Measurements from ENCODE around the gene SERPINA6. TPM values are rescaled to one million over a fixed set of nuclear protein-coding genes. Genes with fewer than 3 reads are reported as not detected.

The SERPINA6 gene
- total RNA-seq, 4 donors from 2014 or later, result not detected

DNA sequence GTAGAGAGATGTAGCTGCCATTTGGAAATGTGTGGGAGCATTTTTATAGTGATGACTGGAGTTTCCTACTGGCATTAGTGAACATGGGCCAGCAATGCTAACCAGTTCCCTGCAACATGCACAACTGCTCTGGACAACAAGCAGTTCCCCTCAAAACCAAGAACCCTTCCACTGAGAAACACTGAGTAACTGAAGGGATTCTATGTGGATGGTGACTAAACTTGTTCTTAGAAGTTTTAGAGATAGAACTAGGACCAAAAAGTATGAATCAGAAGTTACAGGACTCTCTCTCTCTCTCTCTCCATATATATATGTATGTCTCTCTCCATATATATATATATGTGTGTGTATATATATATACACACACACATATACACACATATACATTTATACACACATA is 38.0 kb downstream of the SERPINA6 start:
- TF ChIP-seq, protein P1, sequence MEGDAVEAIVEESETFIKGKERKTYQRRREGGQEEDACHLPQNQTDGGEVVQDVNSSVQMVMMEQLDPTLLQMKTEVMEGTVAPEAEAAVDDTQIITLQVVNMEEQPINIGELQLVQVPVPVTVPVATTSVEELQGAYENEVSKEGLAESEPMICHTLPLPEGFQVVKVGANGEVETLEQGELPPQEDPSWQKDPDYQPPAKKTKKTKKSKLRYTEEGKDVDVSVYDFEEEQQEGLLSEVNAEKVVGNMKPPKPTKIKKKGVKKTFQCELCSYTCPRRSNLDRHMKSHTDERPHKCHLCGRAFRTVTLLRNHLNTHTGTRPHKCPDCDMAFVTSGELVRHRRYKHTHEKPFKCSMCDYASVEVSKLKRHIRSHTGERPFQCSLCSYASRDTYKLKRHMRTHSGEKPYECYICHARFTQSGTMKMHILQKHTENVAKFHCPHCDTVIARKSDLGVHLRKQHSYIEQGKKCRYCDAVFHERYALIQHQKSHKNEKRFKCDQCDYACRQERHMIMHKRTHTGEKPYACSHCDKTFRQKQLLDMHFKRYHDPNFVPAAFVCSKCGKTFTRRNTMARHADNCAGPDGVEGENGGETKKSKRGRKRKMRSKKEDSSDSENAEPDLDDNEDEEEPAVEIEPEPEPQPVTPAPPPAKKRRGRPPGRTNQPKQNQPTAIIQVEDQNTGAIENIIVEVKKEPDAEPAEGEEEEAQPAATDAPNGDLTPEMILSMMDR (IDR thresholded peaks at IDR 0.05; ENCODE audit: low read depth), result no peak

DNA sequence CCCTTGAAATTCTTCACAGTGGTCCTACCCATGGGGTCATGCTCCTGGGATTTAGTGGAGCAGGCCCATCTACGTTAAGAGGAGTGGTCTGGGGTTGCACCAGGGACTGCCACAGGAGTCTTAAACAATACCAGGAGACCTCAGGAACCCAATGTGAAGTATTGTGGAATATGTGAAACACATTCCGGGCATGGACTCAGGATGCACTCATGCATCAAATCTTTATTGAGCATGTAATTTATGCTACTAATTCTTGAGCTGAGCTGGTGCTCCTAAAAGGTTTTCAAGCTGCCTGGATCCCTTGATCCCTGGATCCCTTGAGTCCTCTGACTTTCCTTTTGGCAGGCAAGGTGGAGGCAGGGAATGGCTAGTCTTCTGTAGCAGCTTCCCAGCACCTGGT is 38.9 kb downstream of the SERPINA6 start:
- TF ChIP-seq, protein P1 (IDR thresholded peaks at IDR 0.05; ENCODE audit: low read depth), result no peak

DNA sequence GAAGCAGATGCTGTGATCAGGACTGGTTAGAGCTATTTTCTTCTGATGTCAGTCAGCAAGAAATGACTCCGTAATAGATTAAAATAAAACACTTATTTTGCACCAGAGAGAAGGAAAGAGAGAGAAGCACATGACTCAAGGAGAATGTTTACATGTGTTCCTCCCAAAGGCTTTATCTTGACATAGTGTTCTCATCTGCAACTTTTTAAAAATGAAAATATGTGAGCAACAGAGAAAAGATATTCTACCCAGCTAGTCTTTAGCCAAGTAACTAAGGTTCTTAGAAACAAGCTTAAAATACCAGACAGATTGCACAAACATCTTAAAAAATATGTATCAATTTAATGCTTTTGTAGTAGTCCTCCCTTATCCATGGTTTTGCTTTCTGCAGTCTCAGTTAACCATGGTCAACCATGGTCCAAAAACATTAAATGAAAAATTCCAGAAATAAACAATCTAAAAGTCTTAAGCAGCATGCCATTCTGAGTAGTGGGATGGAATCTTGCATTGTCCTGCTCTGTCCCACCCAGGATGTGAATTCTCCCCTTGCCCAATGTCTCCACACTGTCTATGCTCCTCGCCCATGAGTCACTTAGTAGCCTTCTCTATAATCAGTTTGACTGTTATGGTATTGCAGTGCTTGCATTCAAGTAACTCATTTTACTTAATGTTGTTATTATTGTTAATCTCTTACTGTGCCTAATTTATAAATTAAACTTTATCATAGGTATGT is 40.0 kb downstream of the SERPINA6 start:
- TF ChIP-seq, protein P1 (IDR thresholded peaks at IDR 0.05; ENCODE audit: low read depth), result no peak

DNA sequence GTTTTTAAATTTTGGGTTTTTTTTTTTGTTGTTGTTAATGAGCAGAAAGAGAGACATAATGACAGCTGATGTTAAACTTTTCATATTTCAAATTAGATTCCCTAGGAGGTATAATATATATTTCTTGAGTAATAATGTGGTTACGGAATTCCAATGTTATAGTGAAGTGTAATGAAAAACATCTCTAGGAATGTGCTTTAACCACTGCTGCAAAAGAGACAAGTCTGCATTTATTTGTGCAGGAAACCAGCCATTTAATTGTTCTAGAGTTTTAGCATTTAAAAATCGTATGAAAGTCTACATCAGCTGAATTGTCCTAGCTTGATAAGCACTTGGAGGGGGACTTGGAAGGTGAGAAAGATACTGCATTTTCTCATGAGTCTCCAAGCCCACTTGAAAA is 44.4 kb downstream of the SERPINA6 start:
- TF ChIP-seq, protein P1 (IDR thresholded peaks at IDR 0.05; ENCODE audit: low read depth), result no peak

DNA sequence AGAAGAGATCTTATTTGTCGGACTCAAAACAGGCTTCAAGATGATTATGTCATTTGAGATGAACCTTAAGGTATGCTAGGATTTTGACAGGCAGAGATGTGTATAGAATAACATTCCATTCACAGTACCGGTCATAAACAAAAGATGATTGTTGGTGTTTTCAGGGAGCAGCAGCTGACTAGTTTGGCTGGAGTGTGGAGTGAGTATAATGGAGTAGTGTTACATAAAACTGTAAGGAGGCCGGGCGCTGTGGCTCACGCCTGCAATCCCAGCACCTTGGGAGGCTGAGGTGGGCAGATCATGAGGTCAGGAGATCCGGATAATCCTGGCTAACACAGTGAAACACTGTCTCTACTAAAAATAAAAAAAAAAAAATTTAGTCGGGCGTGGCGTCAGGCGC is 54.0 kb downstream of the SERPINA6 start:
- TF ChIP-seq, protein P1 (IDR thresholded peaks at IDR 0.05; ENCODE audit: low read depth), result no peak

DNA sequence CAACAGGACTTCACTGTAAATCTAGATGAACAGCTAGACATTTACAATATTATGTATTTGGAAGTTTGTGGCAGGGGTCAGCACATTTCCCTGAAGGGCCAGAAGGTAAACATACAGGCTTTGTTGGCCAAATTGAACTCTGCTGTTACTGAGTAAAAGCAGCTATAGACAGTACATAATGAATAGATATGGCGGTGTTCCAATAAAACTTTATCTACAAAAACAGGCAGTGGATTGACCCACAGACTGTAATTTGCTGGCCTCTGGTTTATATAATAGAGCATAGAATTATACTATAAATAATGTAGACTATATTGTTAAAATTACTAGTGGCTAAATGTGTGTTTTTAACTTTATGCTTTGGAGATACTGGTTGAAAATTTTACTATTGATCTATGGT is 55.8 kb downstream of the SERPINA6 start:
- TF ChIP-seq, protein P1 (IDR thresholded peaks at IDR 0.05; ENCODE audit: low read depth), result no peak

Other genes with a start within 250 kb of the SERPINA6 start
- gene DDX24, start 242.1 kb downstream of the SERPINA6 start, total RNA-seq, result 100 to 1,000 TPM; 119 to 133 (median 126) TPM
- gene IFI27L1, start 242.0 kb downstream of the SERPINA6 start, total RNA-seq, result 10 to 100 TPM in 2 of 4 donors, 1 to 10 TPM in 2; 3.3 to 13.3 (median 7.2) TPM
- 100 to 1,000 TPM; 133 to 455 (median 216) TPM for gene IFI27, start 212.6 kb downstream of the SERPINA6 start, total RNA-seq
- 100 to 1,000 TPM in 1 of 4 donors, 10 to 100 TPM in 3; 20.7 to 102 (median 85.3) TPM for gene IFI27L2, start 193.7 kb downstream of the SERPINA6 start, total RNA-seq
- gene PPP4R4, start 149.0 kb downstream of the SERPINA6 start, total RNA-seq, result 1 to 10 TPM in 2 of 4 donors, under 1 TPM in 2; 0.33 to 3.4 (median 0.85) TPM
- gene SERPINA10, start 30.1 kb downstream of the SERPINA6 start, total RNA-seq, result not detected
- gene SERPINA2, start 43.4 kb upstream of the SERPINA6 start, total RNA-seq, result not detected
- gene SERPINA1, start 65.3 kb upstream of the SERPINA6 start, total RNA-seq, result 10 to 100 TPM in 1 of 4 donors, 1 to 10 TPM in 3; 2.1 to 10.4 (median 3.7) TPM
- gene SERPINA11, start 129.5 kb upstream of the SERPINA6 start, total RNA-seq, result not detected
- gene SERPINA9, start 152.9 kb upstream of the SERPINA6 start, total RNA-seq, result not detected
- gene SERPINA12, start 186.1 kb upstream of the SERPINA6 start, total RNA-seq, result not detected
- gene SERPINA4, start 238.1 kb upstream of the SERPINA6 start, total RNA-seq, result not detected

Measured in subcutaneous adipose tissue (tissue), 4 donors.